Measurements from ENCODE around the gene FAM177A1. TPM values are rescaled to one million over a fixed set of nuclear protein-coding genes. Genes with fewer than 3 reads are reported as not detected.
"Not testable (repeated sequence)": the region's sequence is repeated elsewhere in the genome, so short reads cannot be mapped to it uniquely, and the experiment has no call there.

The FAM177A1 gene
- polyA plus RNA-seq, 4 donors: 54.5 to 59.7 (median 56.4) TPM

- no peak for DNase-seq (ENCODE audit: low read depth in 4 of 4, low spot score in 3 of 4)
Measured at GRCh38 chr14:35052637-35053036, 6.6 kb downstream of the FAM177A1 start.

- not testable (repeated sequence) for DNase-seq (ENCODE audit: low read depth in 4 of 4, low spot score in 3 of 4)
Measured at GRCh38 chr14:35061113-35061791, 15.2 kb downstream of the FAM177A1 start.

- not testable (repeated sequence) for DNase-seq (ENCODE audit: low read depth in 4 of 4, low spot score in 3 of 4)
Measured at GRCh38 chr14:35065731-35066130, 19.7 kb downstream of the FAM177A1 start.

- DNase-seq (ENCODE audit: low read depth in 4 of 4, low spot score in 3 of 4): no peak
Measured at GRCh38 chr14:35068238-35069012, 22.4 kb downstream of the FAM177A1 start.

- no peak for DNase-seq (ENCODE audit: low read depth in 4 of 4, low spot score in 3 of 4)
Measured at GRCh38 chr14:35072226-35072625, 26.2 kb downstream of the FAM177A1 start.

GRCh38 chr14:35073486-35073885, 27.4 kb downstream of the FAM177A1 start:
- no peak for DNase-seq (ENCODE audit: low read depth in 4 of 4, low spot score in 3 of 4)

- DNase-seq (ENCODE audit: low read depth in 4 of 4, low spot score in 3 of 4): no peak
Measured at GRCh38 chr14:35078082-35078481, 32.0 kb downstream of the FAM177A1 start.

- no peak for DNase-seq (ENCODE audit: low read depth in 4 of 4, low spot score in 3 of 4)
Measured at GRCh38 chr14:35079742-35080141, 33.7 kb downstream of the FAM177A1 start.

- no peak for DNase-seq (ENCODE audit: low read depth in 4 of 4, low spot score in 3 of 4)
Measured at GRCh38 chr14:35083530-35084150, 37.6 kb downstream of the FAM177A1 start.

GRCh38 chr14:35085441-35085840, 39.4 kb downstream of the FAM177A1 start:
- DNase-seq (ENCODE audit: low read depth in 4 of 4, low spot score in 3 of 4): no peak

- no peak for DNase-seq (ENCODE audit: low read depth in 4 of 4, low spot score in 3 of 4)
Measured at GRCh38 chr14:35088514-35088913, 42.4 kb downstream of the FAM177A1 start.

GRCh38 chr14:35094645-35095044, 48.6 kb downstream of the FAM177A1 start:
- not testable (repeated sequence) for DNase-seq (ENCODE audit: low read depth in 4 of 4, low spot score in 3 of 4)

- no peak for DNase-seq (ENCODE audit: low read depth in 4 of 4, low spot score in 3 of 4)
Measured at GRCh38 chr14:35107866-35108265, 61.8 kb downstream of the FAM177A1 start.

- no peak for DNase-seq (ENCODE audit: low read depth in 4 of 4, low spot score in 3 of 4)
Measured at GRCh38 chr14:35112641-35113040, 66.6 kb downstream of the FAM177A1 start.

GRCh38 chr14:35113308-35113950, 67.4 kb downstream of the FAM177A1 start:
- DNase-seq (ENCODE audit: low read depth in 4 of 4, low spot score in 3 of 4): no peak

- DNase-seq (ENCODE audit: low read depth in 4 of 4, low spot score in 3 of 4): no peak
Measured at GRCh38 chr14:35114036-35114435, 68.0 kb downstream of the FAM177A1 start.

- no peak for DNase-seq (ENCODE audit: low read depth in 4 of 4, low spot score in 3 of 4)
Measured at GRCh38 chr14:35116242-35116641, 70.2 kb downstream of the FAM177A1 start.

- DNase-seq (ENCODE audit: low read depth in 4 of 4, low spot score in 3 of 4): no peak
Measured at GRCh38 chr14:35117112-35117511, 71.0 kb downstream of the FAM177A1 start.

GRCh38 chr14:35121026-35121886, 75.2 kb downstream of the FAM177A1 start:
- DNase-seq (ENCODE audit: low read depth in 4 of 4, low spot score in 3 of 4): no peak

Data from right renal pelvis (tissue), 4 donors.